ENCODE data around the gene PKLR.
A peak's percentile ranks its signal among the peaks of the same experiment; 100 is the strongest.

PKLR gene

DNA sequence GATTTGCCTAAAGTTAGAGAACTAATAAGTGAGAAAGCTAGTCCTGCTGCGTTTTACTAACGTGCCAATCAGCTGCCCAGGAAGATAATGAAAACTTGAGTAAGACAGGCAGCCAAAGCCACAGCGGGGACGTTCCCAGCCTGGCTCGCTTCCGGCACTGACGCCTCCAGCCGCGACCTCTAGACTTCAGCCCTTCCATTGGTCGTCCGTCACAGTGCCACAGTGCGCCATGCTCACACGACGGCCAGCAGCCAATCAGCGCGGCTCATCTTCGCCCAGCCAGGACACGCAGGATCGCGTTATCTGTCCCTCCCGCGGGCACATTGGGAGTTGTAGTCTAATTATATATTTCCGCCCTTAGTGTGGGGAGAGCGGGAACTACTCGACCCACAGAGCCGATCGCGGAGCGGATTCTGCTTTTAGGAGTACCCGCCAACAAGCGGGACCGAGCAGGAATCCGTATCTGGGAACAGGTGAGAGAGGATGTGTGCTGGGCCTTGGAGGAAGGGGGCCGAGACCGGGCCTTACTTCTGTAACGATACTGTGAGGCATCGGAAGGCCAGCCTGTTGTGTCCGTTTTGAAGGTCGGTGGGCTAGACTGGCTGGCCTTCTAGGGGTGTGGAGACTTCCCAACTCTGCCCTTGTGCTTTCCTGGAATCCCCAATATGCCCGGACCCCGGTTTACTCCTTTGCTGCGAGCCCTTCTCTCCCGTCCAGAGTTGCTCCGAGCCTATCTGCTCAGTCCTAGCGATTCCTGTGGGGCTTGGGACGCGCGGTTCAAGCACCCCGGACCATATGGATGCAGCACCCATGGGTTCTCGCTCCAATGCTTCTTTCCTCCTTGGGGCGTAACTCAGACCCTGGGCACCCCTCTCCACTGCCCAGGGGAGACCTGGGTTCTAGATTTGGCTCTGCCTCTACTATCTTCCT lies 7.5 kb upstream of the PKLR start, which contains the start of gene FDPS:
TSS of gene FDPS (plus strand) at position 374 of the 930 bp plus-strand sequence. CDS start 924 bp downstream, outside the sequence.
- in situ Hi-C loops (cut with HindIII; ENCODE audit: low pct_unique_long_range_greater_than_20kb, low sequenced_read_pairs): no loop called here
- no peak for TF ChIP-seq JUND (IDR thresholded peaks at IDR 0.05; ENCODE audit: low read depth)
- peak; percentile 99 to 100 for DNase-seq (ENCODE audit: low read depth in 1 of 2, low spot score in 1 of 2)

DNA sequence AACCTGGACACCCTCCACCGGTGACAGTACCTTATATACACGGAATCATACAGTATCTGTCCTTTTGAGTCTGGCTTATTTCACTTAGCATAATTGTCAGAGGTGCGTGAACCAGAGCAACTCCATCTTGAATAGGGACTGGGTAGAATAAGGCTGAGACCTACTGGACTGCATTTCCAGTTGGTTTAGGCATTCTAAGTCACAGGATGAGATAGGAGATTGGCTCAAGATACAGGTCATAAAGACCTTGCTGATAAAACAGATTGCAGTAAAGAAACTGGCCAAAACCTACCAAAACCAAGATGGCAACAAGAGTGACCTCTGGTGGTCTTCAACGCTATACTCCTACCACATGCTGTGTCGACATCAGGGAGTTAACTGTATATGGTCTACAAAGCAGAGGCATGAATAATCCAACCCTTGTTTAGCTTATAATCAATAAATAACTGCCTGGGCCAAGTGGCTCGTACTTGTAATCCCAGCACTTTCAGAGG lies 6.1 kb upstream of the PKLR start:
- peak in 1 of 2 experiments; percentile 55 for DNase-seq (ENCODE audit: low read depth in 1 of 2, low spot score in 1 of 2)
- in situ Hi-C loops (cut with HindIII; ENCODE audit: low pct_unique_long_range_greater_than_20kb, low sequenced_read_pairs): no loop called here

GRCh38 chr1:155305881-155306391 lies 4.7 kb upstream of the PKLR start:
- no peak for TF ChIP-seq JUND (IDR thresholded peaks at IDR 0.05; ENCODE audit: low read depth)
- no peak for DNase-seq (ENCODE audit: low read depth in 1 of 2, low spot score in 1 of 2)
- in situ Hi-C loops (cut with HindIII; ENCODE audit: low pct_unique_long_range_greater_than_20kb, low sequenced_read_pairs): no loop called here

More for the DNA sequence above, 6.1 kb upstream of the PKLR start:
- no peak for TF ChIP-seq JUND (IDR thresholded peaks at IDR 0.05; ENCODE audit: low read depth)

DNA sequence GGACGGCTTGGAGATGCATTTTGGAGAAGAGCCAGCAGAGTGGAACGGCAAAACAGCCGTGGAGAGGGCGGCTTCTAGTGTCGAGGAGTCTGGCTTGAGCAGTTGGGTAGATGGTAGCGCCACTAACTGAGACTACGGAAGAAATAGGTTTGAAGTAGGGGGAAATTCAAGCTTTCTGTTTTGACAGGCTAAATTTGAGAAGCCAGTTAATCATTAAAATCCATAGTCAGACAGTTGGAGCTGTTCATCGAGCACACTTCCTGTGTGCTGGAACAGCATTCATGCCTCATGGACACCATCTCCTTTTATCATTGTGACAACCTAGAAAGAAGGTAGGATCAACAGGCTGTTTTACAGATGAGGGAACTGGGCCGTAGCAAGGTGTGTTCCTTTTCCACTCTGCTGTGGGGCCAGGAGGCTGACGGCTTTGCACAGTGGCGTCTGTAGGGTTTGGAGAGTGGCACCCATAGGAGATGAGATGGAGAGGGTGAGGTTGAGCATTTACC lies 3.4 kb upstream of the PKLR start:
- no peak for DNase-seq (ENCODE audit: low read depth in 1 of 2, low spot score in 1 of 2)
- in situ Hi-C loops (cut with HindIII; ENCODE audit: low pct_unique_long_range_greater_than_20kb, low sequenced_read_pairs): no loop called here
- TF ChIP-seq JUND (IDR thresholded peaks at IDR 0.05; ENCODE audit: low read depth): no peak

- no peak for TF ChIP-seq JUND (IDR thresholded peaks at IDR 0.05; ENCODE audit: low read depth)
- DNase-seq (ENCODE audit: low read depth in 1 of 2, low spot score in 1 of 2): no peak
- in situ Hi-C loops (cut with HindIII; ENCODE audit: low pct_unique_long_range_greater_than_20kb, low sequenced_read_pairs): no loop called here
These were observed 497 bp downstream of the PKLR start for GRCh38 chr1:155300553-155301329.

DNA sequence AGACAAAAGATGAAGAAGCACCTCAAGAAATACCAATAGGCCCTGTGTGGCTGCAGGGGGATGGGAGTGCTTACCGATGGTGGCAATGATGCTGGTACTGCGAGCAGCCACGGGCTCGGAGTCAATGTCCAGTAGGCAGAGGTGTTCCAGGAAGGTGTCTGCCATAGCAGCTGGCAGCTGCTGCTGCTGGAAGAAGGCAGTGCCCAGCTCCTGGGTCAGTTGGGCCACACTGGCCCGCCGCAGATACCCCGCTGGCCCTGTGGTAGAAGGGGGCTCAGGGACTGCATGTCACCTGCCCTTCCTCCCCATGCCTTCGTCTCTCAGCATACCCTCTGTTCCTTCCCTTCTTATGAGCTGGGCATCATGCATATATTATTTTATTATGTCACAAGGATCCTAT lies 1.2 kb downstream of the PKLR start:
- in situ Hi-C loops (cut with HindIII; ENCODE audit: low pct_unique_long_range_greater_than_20kb, low sequenced_read_pairs): no loop called here
- TF ChIP-seq JUND (IDR thresholded peaks at IDR 0.05; ENCODE audit: low read depth): no peak
- DNase-seq (ENCODE audit: low read depth in 1 of 2, low spot score in 1 of 2): no peak

GRCh38 chr1:155297384-155297783 lies 3.9 kb downstream of the PKLR start:
- in situ Hi-C loops (cut with HindIII; ENCODE audit: low pct_unique_long_range_greater_than_20kb, low sequenced_read_pairs): no loop called here
- DNase-seq (ENCODE audit: low read depth in 1 of 2, low spot score in 1 of 2): no peak
- TF ChIP-seq JUND (IDR thresholded peaks at IDR 0.05; ENCODE audit: low read depth): no peak

DNA sequence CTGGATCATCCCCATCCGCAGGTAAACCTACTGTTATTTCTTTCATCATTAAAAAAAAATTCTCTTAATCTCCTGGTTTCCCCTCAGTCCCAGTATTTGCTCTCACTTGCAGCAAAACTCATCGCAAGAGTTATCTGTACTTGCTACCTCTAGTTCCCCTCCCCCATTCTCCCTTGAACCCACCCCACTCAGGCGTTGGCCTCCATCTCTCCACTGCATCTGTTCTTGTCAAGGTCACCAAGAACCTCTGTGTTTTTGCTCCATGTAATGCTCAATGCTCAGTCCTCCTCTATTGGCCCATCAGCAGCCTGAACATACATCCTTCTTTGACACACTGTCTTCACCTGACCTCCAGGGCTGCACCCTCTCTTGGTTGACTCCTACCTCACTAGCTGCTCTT lies 4.6 kb downstream of the PKLR start:
- no peak for DNase-seq (ENCODE audit: low read depth in 1 of 2, low spot score in 1 of 2)
- in situ Hi-C loops (cut with HindIII; ENCODE audit: low pct_unique_long_range_greater_than_20kb, low sequenced_read_pairs): no loop called here
- no peak for TF ChIP-seq JUND (IDR thresholded peaks at IDR 0.05; ENCODE audit: low read depth)

- no peak for TF ChIP-seq JUND (IDR thresholded peaks at IDR 0.05; ENCODE audit: low read depth)
- in situ Hi-C loops (cut with HindIII; ENCODE audit: low pct_unique_long_range_greater_than_20kb, low sequenced_read_pairs): no loop called here
- no peak for DNase-seq (ENCODE audit: low read depth in 1 of 2, low spot score in 1 of 2)
These were observed 5.3 kb downstream of the PKLR start for GRCh38 chr1:155295942-155296267.

GRCh38 chr1:155295183-155295941 lies 5.9 kb downstream of the PKLR start:
- in situ Hi-C loops (cut with HindIII; ENCODE audit: low pct_unique_long_range_greater_than_20kb, low sequenced_read_pairs): no loop called here
- TF ChIP-seq JUND (IDR thresholded peaks at IDR 0.05; ENCODE audit: low read depth): no peak
- no peak for DNase-seq (ENCODE audit: low read depth in 1 of 2, low spot score in 1 of 2)

GRCh38 chr1:155294520-155295182 lies 6.6 kb downstream of the PKLR start:
- in situ Hi-C loops (cut with HindIII; ENCODE audit: low pct_unique_long_range_greater_than_20kb, low sequenced_read_pairs): no loop called here
- no peak for TF ChIP-seq JUND (IDR thresholded peaks at IDR 0.05; ENCODE audit: low read depth)
- DNase-seq (ENCODE audit: low read depth in 1 of 2, low spot score in 1 of 2): no peak
